Vagina (tissue), 2 donors: ENCODE measurements around the gene TEAD4.

Experiments
- POLR2A ChIP-seq, 2 donors: fragments of 450-650 bp; IDR thresholded peaks; one replicate each; pipeline ENCODE4 v1.6.1; 2017; ENCODE audit warnings: antibody characterized with exemption in 2 of 2, mild to moderate bottlenecking in 2 of 2, moderate library complexity in 2 of 2
- POLR2AphosphoS5 ChIP-seq, 2 donors: sonication (generic); formaldehyde crosslinking; IDR thresholded peaks; one replicate each; pipeline ENCODE4 v1.9.0; 2017; ENCODE audit warnings: antibody characterized with exemption in 2 of 2, mild to moderate bottlenecking in 2 of 2, low read depth in 1 of 2; ENCODE audit not compliant: insufficient read depth in 1 of 2
- TF ChIP-seq, protein P1 (sequence below), 3 experiments: fragments of 450-650 bp in 2 of 3; fragments of 200-600 bp in 1 of 3; sonication (generic) in 1 of 3; IDR thresholded peaks; one replicate each; pipeline ENCODE4 v1.5.1; 2017 to 2019; ENCODE audit warnings: antibody characterized with exemption in 3 of 3, mild to moderate bottlenecking in 2 of 3, moderate library complexity in 2 of 3

DNA sequence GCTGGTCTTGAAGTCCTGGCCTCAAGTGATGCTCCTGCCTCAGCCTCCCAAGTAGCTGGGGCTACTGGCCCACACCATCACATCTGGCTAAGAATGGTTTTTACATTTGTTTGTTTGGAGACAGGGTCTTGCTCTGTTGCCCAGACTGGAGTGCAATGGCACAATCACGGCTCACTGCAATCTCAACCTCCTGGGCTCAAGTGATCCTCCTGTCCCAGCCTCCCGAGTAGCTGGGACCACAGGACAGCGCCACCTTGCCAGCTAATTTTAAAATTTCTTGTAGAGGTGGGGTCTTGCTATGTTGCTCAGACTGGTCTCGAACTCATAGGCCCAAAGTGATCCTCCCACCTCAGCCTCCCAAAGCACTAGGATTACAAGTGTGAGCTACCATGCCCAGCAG is 89.3 kb downstream of the TEAD4 start:
- TF ChIP-seq, protein P1, sequence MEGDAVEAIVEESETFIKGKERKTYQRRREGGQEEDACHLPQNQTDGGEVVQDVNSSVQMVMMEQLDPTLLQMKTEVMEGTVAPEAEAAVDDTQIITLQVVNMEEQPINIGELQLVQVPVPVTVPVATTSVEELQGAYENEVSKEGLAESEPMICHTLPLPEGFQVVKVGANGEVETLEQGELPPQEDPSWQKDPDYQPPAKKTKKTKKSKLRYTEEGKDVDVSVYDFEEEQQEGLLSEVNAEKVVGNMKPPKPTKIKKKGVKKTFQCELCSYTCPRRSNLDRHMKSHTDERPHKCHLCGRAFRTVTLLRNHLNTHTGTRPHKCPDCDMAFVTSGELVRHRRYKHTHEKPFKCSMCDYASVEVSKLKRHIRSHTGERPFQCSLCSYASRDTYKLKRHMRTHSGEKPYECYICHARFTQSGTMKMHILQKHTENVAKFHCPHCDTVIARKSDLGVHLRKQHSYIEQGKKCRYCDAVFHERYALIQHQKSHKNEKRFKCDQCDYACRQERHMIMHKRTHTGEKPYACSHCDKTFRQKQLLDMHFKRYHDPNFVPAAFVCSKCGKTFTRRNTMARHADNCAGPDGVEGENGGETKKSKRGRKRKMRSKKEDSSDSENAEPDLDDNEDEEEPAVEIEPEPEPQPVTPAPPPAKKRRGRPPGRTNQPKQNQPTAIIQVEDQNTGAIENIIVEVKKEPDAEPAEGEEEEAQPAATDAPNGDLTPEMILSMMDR (IDR thresholded peaks at IDR 0.05) = no peak
- TF ChIP-seq POLR2A (IDR thresholded peaks at IDR 0.05) (no peak), POLR2AphosphoS5 (IDR thresholded peaks at IDR 0.05; ENCODE audit: insufficient read depth in 1 of 2, low read depth in 1 of 2) (no peak)
